GM12892 (cell line): ENCODE data around the gene KRT27. TPM values are rescaled to one million over a fixed set of nuclear protein-coding genes. Genes with fewer than 3 reads are reported as not detected.

Source experiments
- DNase-seq: peaks from one replicate; pipeline ENCODE4 v3.0.0; 2011; ENCODE audit not compliant: insufficient read length
- FAIRE-seq: peaks from 2 replicates; lab custom pipeline; 2011; peaks lifted over from hg19 to GRCh38; lab: Jason Lieb, UNC
- POLR2A ChIP-seq: IDR thresholded peaks from 2 replicates; pipeline ENCODE4 v1.6.1; 2011; ENCODE audit warnings: low read depth, low read length, control low read depth
- POLR2AphosphoS5 ChIP-seq: IDR thresholded peaks from 2 replicates; pipeline ENCODE4 v1.6.1; 2011; ENCODE audit warnings: low read depth, low read length, control low read depth
- TAF1 ChIP-seq: IDR thresholded peaks from 2 replicates; pipeline ENCODE4 v1.6.1; 2011; ENCODE audit warnings: low read depth, mild to moderate bottlenecking, control low read depth, low read length, borderline replicate concordance
- polyA plus RNA-seq: library from polyadenylated mRNA; unstranded; fragments of >200 nt; gene quantifications from one replicate; pipeline ENCODE4 v1.2.1, GENCODE V29; 2012; ENCODE audit warnings: missing spikeins, inconsistent platforms; ENCODE audit not compliant: missing spikeins

The KRT27 gene, protein sequence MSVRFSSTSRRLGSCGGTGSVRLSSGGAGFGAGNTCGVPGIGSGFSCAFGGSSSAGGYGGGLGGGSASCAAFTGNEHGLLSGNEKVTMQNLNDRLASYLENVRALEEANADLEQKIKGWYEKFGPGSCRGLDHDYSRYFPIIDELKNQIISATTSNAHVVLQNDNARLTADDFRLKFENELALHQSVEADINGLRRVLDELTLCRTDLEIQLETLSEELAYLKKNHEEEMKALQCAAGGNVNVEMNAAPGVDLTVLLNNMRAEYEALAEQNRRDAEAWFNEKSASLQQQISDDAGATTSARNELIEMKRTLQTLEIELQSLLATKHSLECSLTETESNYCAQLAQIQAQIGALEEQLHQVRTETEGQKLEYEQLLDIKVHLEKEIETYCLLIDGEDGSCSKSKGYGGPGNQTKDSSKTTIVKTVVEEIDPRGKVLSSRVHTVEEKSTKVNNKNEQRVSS
- polyA plus RNA-seq, result not detected

DNA sequence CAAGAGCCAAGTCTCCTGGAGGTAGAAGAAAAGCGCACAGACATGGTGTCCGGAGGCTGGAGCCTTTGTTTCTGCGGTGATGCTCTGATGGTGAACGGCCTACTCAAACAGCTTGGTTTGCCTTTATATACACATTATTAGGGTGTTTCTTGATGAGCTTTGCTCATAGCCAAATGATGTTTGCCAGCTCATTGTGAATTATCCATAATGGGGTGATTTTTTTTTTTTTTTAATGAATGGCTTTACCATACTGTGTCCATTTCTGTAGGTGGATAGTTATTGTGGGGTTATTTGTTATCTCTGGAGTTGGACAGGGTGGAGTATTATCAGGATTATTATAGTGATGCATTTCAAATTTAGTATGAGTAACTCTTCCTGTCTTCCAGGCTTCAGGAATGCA is at the start of gene KRT27:
Gene KRT27 (minus strand): TSS at position 101 of the 400 bp plus-strand sequence. CDS start 57 bp downstream, at position 44.
- TF ChIP-seq POLR2AphosphoS5, result no peak
- TF ChIP-seq TAF1, result no peak
- TF ChIP-seq POLR2A, result no peak
- no peak for DNase-seq
- FAIRE-seq, result no peak

DNA sequence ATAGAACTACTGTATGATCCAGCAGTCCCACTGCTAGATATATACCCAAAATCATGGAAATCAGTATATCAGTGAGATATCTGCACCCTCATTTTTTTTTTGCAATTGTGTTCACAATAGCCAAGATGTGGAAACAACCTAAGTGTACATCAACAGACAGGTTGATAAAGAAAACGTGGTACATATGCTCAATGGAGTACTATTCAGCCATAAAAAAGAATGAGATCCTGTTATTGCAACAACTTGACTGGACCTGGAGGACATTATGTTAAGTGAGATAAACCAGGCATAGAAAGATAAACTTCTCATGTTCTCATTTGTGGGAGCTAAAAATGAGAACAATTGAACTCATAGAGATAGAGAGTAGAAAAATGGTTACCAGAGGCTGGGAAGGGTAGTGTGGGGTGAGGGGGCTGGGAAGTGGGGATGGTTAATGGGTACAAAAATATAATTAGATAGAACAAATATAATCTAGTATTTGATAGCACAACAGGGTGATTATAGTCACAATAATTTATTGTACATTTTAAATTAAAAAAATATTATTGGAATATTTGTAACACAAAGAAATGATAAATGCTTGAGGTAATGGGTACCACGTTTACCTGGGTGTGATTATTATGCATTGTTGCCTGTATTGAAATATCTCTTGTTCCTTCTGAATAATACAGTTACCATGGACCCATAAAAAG is 47.9 kb upstream of the KRT27 start:
- DNase-seq (no peak), FAIRE-seq (peak; percentile 44)
- TF ChIP-seq TAF1 (no peak), POLR2AphosphoS5 (no peak), POLR2A (no peak)

DNA sequence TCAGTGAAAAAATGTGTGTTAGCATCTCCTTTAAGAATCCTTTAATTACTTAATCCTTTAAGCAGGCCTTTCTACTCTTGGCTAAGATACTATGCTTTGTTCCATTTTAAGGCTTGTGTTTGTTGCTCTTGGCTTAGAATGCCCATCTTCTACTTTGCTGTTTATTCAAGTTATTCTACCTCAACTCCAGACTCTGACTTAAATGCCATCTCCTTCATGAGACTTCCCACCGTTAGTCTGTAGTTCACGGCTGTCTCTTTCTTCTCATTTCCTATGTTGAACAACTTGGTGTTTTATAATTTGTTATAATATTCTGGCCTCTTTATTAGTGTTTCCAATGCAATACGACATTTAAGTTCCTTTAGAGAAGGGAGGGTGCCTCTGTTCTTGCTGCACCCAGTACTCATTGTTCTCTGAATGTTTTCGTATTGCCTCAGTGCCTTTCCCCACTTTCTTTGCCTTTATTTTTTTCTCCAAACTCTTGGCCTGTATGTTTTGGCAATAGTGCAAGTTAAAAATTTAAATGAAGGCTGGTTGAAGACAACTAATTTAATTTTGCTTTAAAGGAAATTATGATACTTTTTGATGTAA is 46.2 kb upstream of the KRT27 start:
- no peak for DNase-seq
- no peak for TF ChIP-seq POLR2A
- no peak for FAIRE-seq

DNA sequence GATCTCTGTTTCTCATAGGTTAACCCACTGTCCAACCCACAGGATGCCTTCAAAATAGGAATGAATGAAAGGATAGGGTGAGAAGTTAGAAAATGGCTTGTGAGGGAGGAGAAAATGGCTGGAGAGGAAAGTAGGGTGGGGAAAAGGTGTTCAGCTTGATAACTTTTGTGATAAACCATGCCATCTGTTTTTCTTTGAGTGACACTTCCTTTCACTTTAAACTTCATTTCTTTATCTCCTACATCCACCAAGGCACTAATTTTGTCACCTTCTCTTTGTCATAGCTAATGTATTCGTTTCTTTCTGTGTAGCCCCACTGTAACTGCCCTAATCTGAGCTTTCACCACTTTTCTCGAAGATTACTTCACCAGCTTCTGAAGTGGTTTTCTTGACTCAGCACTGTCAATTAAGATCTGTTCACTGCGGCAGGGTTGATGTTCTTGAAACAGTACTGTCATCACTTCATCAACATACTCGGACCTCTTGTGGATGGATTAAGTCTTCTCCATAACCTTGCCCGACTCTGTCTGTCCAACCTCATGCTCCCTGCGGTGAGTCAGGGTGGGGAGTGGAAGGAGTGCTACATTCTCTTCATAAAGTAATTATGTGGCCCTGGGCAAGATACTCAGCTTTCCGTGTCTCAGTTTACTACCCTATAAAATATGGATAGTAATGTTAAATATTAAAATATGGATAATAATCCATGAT is 45.5 kb upstream of the KRT27 start:
- TF ChIP-seq TAF1, result no peak
- no peak for TF ChIP-seq POLR2A
- TF ChIP-seq POLR2AphosphoS5, result no peak
- no peak for FAIRE-seq
- no peak for DNase-seq

DNA sequence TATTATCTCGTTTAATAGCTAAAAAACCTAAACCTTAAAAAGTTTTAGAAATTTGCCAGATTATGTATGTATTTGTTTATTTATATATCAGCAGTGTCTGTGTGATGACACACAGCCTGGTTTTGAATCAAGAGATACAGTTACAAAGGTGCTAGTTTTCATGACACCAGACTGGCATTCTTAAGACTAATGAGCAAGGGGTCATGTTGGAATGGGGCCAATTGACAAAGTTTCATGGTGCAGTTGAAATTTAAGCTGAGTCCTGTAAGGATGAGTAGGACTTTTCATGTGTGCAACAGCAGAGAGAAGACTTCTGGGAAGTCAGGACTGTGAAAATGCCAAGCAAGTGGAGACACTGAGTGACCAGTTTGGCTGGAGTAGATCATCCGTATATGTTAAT is 43.2 kb upstream of the KRT27 start:
- TF ChIP-seq POLR2AphosphoS5 (no peak), TAF1 (no peak), POLR2A (no peak)
- DNase-seq, result no peak
- FAIRE-seq, result no peak

DNA sequence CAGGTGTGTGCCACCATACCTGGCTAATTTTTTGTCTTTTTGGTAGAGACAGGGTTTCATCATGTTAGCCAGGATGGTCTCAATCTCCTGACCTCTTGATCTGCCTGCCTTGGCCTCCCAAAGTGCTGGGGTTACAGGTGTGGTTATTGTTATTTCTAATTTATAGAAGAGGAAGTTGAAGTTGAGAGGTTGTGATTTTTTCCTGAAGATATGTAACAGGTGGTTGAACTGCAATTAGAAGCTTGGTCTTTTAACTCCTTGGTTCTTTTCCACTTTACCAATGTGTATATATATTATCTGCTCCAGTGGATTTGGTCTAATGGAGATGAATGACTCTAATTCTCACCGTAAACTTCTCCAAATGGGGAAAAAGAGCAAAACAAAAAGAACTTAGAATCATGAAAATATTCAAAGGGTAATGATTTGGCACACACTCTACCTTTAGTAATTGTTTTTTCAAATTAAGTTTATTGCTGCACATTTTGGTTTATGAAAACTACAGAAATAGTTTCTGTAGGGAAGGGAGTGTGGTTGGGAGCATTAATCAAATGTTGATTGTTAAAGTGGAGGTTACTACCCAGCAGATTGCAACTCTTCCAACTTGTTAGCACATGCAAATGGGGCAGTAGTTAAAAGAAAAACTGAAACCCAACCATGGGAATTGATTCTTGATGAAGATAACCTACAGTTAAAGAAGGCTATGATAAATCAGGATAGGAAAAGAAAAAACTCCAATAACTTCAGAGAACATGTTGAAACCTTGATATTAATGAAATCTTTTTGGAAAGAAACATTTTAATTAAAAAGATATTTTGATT is 41.9 kb upstream of the KRT27 start:
- no peak for DNase-seq
- no peak for FAIRE-seq
- TF ChIP-seq POLR2AphosphoS5 (no peak), TAF1 (no peak)

DNA sequence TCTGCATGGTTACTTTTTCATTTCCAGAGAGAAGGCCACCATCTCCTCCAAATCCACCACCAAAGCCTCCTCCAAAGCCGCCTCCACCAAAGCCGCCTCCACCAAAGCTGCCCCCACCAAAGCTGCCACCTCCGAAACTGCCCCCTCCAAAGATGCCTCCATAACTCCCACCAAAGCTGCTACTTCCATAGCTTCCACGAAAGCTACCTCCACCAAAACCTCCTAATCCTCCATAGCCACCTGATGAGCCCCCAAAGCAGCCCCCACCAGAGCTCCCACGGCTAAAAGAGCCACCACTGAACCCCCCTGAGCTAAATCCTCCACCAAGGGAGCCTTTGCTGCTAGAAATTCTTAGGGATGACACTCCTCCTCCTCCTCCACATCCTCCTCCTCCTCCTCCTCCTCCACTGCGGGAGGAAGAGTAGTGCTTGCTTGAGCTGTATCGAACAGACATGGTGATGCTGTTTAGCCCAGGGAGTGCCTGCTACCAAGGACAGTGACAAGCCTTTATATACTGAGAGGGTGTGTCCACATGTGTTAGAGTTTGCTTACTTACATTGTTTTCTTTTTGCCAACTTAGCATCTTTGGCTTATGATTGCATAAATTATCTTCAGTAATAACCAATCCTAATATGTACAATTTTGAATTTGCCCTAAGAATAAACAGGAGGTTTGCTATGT is 39.9 kb upstream of the KRT27 start, which contains the start of gene KRT10:
Gene KRT10 (minus strand): TSS at position 483 of the 681 bp plus-strand sequence. CDS start 29 bp downstream, at position 454.
- TF ChIP-seq TAF1 (no peak), POLR2AphosphoS5 (no peak), POLR2A (no peak)
- DNase-seq (no peak), FAIRE-seq (no peak)

DNA sequence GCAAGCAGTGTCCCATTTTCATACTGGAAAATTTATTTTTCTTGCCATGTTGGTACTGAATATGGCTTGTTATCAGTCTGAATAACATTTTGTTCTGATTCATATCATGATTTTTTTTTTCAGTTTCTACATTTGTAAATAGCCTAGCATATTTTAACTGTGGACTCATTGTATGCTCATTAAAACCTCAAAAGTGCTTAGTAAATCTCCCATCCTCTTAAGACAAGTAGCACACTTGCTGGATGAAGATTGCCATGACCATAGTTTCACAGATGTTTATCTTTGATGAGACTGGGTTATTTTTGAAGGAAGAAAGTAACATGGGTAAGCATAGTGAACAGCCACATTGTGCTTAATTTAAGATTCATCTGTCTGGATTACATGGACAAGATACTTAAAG is 39.2 kb upstream of the KRT27 start:
- FAIRE-seq (no peak), DNase-seq (no peak)
- TF ChIP-seq POLR2A (no peak), POLR2AphosphoS5 (no peak), TAF1 (no peak)

DNA sequence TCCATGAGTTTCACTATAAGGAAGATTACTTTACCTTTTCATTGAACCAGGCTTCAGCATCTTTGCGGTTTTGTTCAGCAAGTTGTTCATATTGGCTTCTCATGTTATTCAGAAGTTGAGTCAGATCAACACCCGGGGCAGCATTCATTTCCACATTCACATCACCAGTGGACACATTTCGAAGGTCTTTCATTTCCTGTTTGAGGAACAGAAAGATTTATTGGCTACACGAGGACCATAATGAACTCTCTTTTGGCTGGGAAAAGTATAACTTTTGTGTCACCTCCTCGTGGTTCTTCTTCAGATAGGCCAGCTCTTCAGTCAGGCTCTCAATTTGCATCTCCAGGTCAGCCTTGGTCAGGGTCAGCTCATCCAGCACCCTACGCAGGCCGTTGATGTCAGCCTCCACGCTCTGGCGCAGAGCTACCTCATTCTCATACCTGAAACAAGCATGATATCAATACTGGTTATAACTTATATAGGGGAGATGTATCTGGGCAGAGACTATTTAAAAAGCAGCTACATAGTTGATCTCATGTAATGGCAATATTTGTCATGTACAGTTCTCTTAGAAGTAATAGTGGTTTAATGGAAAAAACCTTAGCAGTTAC is 38.0 kb upstream of the KRT27 start:
- DNase-seq, result no peak
- no peak for FAIRE-seq
- TF ChIP-seq TAF1, result no peak
- no peak for TF ChIP-seq POLR2A
- TF ChIP-seq POLR2AphosphoS5, result no peak

DNA sequence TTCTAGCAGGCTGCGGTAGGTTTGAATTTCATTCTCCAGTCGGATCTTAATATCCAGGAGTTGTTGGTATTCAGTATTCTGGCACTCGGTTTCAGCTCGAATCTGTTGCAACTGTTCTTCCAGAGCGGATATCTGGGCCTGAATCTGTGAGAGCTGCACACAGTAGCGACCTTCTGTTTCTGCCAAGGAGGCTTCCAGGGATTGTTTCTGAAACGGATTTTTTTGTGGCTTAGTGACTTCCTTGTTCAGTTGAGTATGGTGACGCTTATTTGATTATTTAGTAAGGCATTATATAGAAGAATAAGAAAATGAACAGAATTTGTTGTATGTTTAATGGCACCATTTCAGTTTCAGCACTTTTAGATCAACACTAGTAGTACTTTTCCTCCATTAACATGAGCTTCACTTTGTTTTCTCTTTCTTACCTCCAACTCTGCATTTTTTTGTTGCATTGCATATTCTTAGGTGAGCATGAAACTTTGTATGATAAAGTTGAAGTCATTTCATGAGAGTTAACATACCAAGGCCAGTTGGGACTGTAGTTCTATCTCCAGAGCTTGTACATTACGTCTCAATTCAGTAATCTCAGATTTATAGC is 37.3 kb upstream of the KRT27 start:
- TF ChIP-seq POLR2A (no peak), TAF1 (no peak), POLR2AphosphoS5 (no peak)
- FAIRE-seq, result no peak
- DNase-seq, result no peak
